ENCODE results near the gene CHRM1.

Gene CHRM1

DNA sequence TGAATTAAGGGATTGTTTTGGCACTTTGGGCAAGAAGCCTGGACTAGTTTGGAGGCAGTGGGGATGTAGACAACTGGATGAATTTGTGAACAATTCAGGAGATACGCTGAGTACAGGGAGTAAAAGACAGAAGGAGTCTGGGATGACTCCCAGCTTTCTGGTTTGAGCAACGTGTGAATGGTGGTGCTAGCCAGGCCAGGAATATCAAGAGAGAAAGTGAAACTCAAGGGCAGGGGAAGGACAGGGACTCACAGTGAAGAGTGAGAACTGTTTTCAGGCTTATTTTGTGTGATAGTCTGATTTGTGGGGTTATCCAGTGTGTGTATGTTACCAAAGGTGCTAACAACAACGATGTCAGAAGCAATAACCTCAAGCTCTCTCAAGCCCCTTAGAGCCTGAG, 15.9 kb downstream of the CHRM1 start:
- DNase-seq (ENCODE audit: low read depth), result no peak

- DNase-seq (ENCODE audit: low read depth), result no peak
Measured at GRCh38 chr11:62902932-62903331, 18.2 kb downstream of the CHRM1 start.

GRCh38 chr11:62898027-62898426, 23.1 kb downstream of the CHRM1 start:
- no peak for DNase-seq (ENCODE audit: low read depth)

- DNase-seq (ENCODE audit: low read depth), result no peak
Measured at GRCh38 chr11:62897311-62897710, 23.9 kb downstream of the CHRM1 start.

DNA sequence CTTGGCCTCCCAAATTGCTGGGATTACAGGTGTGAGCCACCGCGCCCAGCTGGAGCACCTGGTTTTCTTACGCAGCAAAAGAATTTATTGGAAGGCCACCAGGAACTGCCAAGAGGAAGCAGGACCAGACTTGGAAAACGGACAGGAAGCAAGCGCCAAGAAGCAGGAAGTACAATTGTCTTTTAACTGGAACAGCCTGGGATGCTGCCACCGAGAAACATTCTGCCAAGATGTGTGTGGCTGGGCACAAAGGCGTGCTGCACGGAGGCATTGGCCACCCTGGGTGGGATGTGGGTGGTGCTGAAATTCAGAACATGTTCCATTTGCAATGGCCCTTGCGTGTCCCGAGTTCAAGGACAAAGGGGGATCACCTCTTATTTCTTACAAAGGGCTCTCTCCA, 25.1 kb downstream of the CHRM1 start:
- no peak for DNase-seq (ENCODE audit: low read depth)

GRCh38 chr11:62895501-62895900, 25.7 kb downstream of the CHRM1 start:
- no peak for DNase-seq (ENCODE audit: low read depth)

GRCh38 chr11:62892077-62892922, 28.9 kb downstream of the CHRM1 start:
- DNase-seq (ENCODE audit: low read depth), result no peak

- DNase-seq (ENCODE audit: low read depth), result peak; percentile 37
Measured at GRCh38 chr11:62889484-62890437, 31.4 kb downstream of the CHRM1 start.

DNA sequence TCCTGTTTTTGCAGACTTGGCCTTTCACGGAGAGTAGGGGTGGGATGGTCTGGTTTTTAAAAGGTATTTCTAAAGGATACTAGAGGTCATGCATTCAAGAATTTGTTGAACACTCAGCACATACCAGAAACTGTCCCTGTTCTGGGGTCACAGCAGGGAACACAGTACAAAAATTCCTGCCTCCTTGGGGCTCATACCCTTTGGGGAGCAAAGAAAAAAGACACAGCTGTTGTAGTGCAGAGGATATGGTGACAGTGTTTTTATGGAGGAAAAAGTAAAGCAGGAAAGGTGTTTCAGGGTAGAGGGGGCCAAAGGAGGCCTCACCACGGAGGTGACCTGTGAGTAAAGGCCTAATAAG, 32.1 kb downstream of the CHRM1 start:
- DNase-seq (ENCODE audit: low read depth), result no peak

- DNase-seq (ENCODE audit: low read depth), result no peak
Measured at GRCh38 chr11:62888406-62888805, 32.8 kb downstream of the CHRM1 start.

DNA sequence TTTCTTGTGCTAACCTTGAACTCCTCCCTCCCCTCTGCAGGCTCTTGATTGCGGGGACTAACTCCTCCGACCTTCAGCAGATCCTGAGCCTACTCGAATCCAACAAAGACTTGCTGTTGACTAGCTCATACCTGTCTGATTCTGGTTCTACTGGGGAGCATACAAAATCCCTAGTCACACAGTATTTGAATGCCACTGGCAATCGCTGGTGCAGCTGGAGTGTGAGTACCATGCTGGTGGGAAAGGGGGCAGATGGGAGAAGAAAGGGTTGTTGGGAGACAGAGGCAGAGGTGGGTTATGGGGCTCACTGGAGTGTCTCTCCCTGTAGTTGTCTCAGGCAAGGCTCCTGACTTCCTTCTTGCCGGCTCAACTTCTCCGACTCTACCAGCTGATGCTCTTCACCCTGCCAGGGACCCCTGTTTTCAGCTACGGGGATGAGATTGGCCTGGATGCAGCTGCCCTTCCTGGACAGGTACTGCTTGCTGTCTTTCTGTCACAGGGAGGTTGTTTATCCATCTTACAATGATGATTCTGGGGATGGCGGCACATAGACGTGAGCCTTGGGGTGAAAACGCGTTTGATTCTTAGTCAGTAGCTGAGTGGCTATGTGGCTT, 35.9 kb downstream of the CHRM1 start:
- no peak for DNase-seq (ENCODE audit: low read depth)

- no peak for DNase-seq (ENCODE audit: low read depth)
Measured at GRCh38 chr11:62883673-62884072, 37.5 kb downstream of the CHRM1 start.

GRCh38 chr11:62882788-62883501, 38.2 kb downstream of the CHRM1 start:
- DNase-seq (ENCODE audit: low read depth), result no peak

- DNase-seq (ENCODE audit: low read depth), result no peak
Measured at GRCh38 chr11:62882431-62882749, 38.8 kb downstream of the CHRM1 start.

DNA sequence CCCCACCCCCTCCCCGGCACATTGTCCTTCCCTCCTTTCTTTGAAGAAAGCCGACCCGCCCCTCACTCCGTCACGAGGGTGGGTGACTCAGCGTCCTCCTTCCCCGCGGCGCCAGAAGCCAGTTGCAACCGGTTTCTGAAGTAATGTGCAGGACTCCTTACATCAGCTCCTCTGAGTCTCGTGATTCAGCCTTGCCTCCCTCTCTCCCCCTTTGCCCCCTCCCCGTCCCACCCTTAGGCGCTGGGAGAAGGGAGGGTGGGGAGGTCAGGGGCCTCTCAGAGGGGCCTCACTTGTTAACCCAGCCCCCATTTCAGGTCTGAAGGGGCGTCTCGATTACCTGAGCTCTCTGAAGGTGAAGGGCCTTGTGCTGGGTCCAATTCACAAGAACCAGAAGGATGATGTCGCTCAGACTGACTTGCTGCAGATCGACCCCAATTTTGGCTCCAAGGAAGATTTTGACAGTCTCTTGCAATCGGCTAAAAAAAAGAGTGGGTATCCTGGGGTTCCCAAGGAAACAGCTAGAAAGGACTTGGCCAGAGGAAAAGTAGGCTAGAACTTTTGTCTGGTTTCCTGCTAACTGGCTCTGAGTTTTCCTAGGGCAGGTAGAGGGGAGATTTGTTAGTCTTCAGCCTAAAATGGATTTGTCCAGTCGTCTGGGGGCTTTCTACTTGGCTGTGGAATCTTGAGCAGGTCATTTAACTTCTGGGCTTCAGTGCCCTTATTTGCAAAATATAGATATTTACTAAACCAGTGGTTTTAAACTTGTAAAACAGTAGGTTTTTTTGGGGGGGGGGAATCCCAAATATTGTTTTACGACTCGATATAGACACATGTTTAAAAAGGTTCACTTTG, 39.4 kb downstream of the CHRM1 start:
- peak; percentile 98 for DNase-seq (ENCODE audit: low read depth)

DNA sequence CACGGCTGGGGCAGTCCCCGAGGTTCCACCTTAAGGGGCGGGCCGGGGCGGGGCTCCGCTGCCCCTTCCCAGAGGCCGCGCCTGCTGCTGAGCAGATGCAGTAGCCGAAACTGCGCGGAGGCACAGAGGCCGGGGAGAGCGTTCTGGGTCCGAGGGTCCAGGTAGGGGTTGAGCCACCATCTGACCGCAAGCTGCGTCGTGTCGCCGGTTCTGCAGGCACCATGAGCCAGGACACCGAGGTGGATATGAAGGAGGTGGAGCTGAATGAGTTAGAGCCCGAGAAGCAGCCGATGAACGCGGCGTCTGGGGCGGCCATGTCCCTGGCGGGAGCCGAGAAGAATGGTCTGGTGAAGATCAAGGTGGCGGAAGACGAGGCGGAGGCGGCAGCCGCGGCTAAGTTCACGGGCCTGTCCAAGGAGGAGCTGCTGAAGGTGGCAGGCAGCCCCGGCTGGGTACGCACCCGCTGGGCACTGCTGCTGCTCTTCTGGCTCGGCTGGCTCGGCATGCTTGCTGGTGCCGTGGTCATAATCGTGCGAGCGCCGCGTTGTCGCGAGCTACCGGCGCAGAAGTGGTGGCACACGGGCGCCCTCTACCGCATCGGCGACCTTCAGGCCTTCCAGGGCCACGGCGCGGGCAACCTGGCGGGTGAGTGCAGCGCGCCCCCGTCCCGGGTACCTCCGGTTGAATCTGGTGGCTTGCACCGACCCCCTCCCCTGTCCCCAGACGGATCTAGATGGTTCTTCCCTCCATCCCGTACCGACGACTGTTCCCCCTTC, 40.2 kb downstream of the CHRM1 start, which contains the start of gene SLC3A2:
Gene SLC3A2 (plus strand): TSS at position 94 of the 776 bp plus-strand sequence. CDS start 128 bp downstream, at position 222.
- peak; percentile 84 for DNase-seq (ENCODE audit: low read depth)

DNA sequence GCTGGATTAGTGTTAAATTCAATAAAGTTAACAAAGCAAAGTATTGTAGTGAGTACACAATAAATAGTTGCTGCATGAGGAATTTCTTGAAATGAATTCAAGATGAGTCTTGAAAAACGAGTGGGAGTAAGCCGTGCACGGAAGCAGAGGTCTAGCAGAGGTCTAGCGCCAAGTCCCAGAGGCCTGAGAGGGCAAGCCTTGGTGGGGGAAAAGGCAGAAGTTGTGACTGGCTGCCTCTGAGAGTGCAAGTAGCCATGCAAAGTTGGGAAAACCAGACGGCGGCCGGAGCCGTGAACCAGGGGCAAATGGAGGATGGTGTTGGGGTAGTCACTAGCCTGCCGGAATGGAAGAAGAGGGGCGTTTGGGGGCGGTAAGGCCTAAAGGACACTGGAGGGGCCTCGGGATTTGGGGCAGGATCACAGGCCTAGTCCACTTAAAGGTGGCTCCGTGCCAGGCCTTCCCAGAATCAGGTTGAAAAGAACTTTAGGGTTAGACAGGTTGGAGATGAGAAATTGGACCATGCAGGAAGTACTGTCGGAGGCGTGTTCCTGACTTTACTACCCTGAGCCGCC, 40.8 kb downstream of the CHRM1 start:
- DNase-seq (ENCODE audit: low read depth), result peak; percentile 77

DNA sequence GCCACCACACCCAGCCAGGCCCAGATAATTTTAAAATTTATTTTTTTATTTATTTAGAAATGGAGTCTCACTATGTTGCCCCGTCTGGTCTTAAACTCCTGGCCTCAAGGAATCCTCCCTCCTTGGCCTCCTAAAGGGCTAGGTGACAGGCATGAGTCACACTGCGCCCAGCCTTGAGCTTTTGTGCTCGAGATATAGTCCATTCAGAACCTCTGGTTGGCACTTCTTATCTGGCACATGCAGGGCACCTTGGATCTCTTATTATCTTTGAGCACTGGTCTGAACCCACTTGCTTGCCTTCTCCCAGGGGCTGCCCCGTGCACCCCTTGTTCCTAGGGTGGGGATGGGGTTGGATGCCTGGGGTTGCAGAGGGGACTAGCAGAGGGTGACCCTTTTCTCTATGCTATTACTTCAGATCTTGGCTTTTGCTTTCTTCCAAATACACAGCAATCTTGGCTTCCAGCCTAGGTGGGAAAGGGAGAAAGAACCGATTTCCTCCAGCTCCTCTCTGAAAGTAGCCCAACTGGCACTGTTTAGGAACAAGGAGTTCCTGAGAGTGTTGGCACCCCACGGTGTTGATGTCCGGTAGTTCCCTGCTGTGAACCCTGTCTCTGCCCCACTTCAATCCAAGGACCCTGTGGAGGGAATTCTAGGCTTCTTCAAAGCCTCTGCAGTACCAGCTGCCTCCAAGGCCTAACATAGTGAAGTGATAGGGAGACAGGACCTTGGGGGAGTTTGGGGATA, 41.8 kb downstream of the CHRM1 start:
- peak; percentile 59 for DNase-seq (ENCODE audit: low read depth)

GRCh38 chr11:62876712-62877111, 44.5 kb downstream of the CHRM1 start:
- no peak for DNase-seq (ENCODE audit: low read depth)
